HG02798 (cell line): ENCODE measurements around the gene L3MBTL4.

Experiments
- ATAC-seq: cut with Tn5 transposase; IDR thresholded peaks from one replicate; pipeline ENCODE4 v1.9.1; 2021; ENCODE audit warnings: mild to moderate bottlenecking; ENCODE audit not compliant: unreplicated experiment, poor library complexity

Gene L3MBTL4

DNA sequence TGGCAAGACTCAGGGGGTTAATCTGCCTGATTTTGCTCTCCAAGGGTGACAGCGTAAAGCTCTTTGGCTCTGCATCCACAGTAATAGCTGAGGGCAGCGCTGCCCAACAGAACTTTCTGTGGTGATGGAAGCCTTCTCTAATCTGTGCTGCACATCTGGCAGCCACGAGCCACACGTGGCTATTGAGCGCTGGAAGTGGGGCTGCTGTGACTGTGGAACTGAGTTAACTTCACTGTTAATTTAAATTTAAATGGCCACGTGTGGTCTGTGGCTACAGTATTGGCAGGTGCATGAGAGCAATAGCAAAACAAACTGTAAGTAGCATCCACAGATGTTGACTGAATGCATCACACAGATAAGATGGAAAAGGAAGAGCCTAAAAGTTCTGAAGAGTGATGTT, 472.1 kb downstream of the L3MBTL4 start:
- no peak for ATAC-seq

DNA sequence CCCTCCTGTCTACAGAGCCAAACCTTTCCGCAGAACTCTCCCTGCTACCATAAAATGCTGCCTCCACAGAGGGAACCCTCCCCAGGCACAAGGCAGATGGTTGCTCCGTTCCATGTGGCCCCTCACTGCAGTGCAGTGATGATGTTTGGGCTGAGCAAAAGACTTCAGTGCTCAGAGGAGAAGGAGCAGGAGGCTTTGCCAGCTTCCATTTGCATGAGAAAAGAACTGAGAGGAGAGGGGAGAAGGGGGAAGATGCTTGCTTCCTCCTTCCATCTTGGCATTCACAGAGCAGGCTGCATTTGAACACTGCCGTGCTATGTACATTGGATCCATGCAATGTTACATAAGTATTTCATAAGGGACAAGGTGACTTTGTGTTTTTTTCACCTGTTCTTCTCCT, 472.8 kb downstream of the L3MBTL4 start:
- ATAC-seq: no peak

DNA sequence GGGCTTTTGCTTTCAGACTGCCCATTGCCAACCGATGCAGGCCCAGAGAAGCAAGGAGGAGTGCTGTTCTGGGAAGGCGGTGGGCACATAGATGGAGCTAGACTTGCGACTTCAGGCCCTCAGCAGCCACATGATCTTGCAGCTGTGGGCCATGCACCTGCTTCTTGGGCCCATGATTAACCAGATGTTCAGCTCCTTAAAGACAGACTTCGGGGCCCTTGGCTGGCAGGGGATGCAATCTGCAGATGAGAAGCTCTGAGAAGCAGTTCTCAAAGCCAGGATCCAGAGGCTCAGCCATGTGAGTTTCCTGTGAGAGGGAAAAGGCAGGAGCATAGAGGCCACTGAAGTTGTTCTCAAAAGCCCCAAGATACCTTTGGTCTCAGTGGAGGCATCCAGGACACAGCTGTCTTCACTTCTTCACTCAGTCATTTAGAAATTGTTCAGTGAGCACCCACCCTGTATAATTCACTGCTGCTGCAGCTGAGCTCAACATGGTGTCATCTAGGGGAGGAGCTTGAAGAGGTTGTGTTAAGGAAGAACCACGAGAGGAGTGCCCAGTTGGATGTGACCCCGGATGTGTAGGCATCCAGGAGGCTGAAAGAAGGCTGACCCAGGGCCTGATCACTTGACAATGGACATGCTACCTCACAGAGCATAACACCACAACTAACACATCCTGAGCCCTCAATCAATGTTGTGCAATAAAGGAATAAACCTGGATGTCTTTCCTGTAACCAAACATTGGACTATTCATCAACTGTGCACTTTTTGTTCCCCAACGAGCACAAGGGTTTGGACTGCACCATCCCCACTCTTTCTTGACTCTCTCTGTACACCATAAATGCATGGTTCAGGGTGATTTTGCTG, 474.7 kb downstream of the L3MBTL4 start:
- no peak for ATAC-seq

DNA sequence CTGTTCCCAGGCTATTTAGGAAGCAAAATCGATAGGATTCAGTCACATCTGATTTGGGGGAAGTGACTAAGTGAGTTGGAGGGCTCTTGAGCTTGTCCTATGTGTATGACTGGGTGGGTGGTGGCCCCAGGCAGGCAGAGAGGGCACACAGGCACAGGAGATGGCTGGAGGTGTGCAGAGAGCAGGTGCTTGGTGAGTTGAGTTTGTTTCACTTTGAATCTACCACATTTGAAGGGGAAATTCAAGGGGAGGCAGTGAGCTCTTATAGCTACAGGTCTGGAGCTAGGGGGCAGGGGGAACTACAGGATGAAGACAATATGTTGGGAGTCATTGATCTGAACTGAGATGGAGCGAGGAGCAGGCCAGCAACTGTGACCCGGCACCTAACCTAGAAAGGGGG, 476.9 kb downstream of the L3MBTL4 start:
- ATAC-seq: no peak

DNA sequence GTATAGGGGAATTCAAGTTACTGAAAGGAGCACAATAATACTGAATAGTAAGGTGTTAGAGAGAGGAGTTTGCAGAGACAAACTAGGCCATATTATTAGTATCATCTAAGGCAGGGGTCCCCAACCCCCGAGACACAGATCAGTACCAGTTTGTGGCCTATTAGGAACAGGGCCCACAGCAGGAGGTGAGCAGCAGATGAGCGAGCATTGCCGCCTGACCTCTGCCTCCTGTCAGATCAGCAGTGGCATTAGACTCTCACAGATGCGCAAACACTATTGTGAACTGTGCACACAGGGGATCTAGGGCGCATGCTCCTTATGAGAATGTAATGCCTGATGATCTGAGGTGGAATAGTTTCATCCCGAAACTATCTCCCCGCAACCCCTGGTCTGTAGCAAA, 477.6 kb downstream of the L3MBTL4 start:
- ATAC-seq: no peak

DNA sequence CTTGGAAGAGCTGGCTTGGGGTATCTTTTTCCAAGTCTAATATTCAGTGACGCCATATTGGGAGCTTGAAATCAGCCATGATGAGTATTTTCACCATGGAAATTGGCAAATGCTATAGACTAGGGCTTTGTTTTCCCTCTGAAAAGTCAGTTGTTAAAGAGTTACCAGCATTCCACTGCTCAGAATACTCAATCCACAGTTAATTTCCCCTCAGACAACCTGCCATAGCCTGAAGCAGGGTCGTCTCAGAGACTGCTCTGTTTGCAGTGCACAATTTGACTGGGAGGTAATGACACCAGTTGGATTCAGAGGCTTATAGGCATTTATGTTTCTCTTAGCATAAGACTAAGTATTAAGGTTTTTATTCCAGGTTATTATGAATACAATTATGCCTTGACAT, 483.9 kb downstream of the L3MBTL4 start:
- ATAC-seq: no peak

DNA sequence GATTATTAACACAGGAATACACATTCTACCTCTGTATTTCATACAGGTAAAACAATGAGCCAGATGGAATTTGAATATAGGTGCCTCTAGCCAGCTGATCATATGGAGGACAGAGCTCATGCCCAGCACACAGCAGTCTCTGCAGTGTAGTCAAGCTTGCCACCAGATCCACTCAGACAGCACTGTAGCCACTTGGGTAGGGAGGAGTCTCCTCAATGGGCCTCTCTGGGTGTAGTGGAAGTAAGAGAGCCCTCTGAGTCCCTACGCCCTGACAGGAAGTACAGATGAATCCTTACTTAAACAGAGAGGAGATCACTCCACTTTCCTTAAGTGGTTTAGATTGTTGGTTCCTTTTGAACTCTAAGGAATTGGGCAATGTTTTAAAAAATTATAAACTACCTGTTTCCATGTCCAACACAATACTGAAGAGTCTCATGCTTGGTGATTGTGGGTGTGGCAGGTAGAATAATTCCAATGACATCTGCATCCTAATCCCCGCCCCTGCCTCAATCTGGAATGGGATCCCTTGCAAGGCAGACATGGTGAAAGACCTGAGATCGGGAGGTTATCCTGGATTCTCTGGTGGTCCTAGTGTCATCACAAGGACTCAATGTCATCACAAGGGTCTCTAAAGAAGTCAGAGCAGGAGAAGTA, 496.4 kb downstream of the L3MBTL4 start:
- no peak for ATAC-seq

DNA sequence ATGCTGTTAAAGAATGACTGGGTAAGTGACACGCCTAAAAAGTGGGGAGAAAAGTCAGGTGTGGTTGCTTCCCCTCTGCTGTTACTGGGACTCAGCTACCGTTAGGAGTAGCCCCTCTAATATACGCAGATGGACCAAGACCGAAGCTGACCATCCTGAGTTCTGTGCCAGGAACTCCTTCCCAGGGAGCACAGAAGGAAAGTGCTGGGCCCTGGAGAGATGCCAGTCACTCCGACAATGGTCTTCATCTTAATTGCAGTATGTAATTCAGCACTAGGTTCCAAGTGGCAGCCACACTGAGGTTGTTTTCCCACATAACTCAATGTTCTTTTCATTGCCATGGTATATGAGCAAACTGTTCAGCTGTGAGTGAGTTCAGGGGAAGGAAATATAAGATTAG, 499.8 kb downstream of the L3MBTL4 start:
- ATAC-seq: no peak

DNA sequence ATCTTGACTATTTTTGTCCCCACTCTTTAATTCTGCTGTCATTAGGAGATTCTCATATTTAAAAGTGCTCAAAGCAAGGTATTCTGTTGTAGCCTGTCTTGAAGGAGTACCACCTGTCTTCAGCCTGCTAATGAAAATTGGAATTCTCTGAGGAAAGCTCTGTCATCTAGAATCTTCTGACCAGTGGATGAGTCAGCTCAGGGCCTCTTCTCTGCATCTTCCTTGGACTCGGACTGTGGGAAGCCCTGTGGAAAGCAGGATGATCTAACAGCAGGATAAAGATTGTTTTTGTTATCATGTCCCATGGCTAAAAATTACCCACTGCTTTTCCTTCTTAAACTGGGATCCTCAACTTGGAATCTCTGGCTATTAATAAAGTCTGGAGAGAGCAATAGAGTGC, 500.7 kb downstream of the L3MBTL4 start:
- ATAC-seq: no peak

DNA sequence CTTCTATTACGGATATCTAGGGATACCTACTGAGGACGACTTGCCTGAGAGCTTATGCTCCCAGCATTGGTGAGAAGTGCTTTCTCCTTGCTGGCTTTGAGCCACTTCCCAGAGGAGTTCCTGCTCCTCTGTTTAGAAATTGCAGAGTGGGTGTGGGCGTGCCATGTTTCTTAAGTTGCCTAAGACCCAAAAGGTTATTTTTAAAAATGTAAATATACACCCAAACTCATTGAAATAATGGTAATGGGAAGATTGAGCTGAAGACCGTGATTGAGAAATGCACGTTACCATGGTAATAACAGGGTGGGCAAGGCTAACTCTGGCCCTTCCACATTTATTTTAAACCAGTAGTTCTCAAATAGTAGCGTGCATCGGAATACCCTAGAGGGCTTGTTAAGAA, 502.1 kb downstream of the L3MBTL4 start:
- no peak for ATAC-seq

DNA sequence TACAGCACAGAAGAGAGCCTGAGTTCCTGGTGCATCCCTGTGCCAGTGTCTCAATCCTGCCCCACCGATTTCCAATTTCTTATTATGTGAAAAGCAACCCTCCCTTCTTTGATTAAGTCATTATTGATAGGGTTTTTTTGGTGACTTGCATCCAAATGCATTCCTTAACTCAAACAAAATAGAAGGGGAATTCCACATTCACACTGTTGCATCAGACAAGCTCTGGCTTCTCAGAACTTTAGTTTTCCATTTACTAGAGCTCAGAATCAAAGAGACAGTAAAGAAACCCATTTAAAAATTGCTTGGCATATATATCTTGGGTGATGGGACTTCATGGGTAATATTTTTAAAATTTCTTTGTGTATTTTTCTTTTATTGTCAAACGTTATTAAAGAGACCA, 505.6 kb downstream of the L3MBTL4 start:
- no peak for ATAC-seq
